Ovary (tissue), 9 donors: ENCODE results near the gene AKR1A1. TPM values are rescaled to one million over a fixed set of nuclear protein-coding genes. Genes with fewer than 3 reads are reported as not detected.

Experiments used
- DNase-seq, 5 donors: peaks; one replicate each; pipeline ENCODE4 v3.0.0-alpha.2; 2019 to 2020
- H3K27ac ChIP-seq, 2 donors: fragments of 200-600 bp; one replicate each; pipeline versions ENCODE4 v1.5.1 to v1.8.0; 2019 to 2022
- H3K27me3 ChIP-seq: fragments of 200-600 bp; one replicate; pipeline ENCODE4 v1.8.0; 2022
- H3K36me3 ChIP-seq: fragments of 200-600 bp; sonication (generic); one replicate; pipeline ENCODE4 v1.5.1; 2019
- H3K4me1 ChIP-seq: one replicate; pipeline ENCODE4 v1.8.1; 2013; ENCODE audit warnings: mild to moderate bottlenecking, moderate library complexity; ENCODE audit not compliant: insufficient read depth
- H3K4me3 ChIP-seq: fragments of 200-600 bp; sonication (generic); one replicate; pipeline ENCODE4 v1.5.1; 2017
- H3K9me3 ChIP-seq, 2 donors: fragments of 200-600 bp in 1 of 2; sonication (generic) in 1 of 2; one replicate each; pipeline versions ENCODE4 v1.5.1 to v1.8.1; 2013 to 2019; ENCODE audit warnings: mild to moderate bottlenecking in 1 of 2, moderate library complexity in 1 of 2
- CTCF ChIP-seq, 3 donors: fragments of 450-650 bp in 2 of 3; fragments of 200-600 bp in 1 of 3; IDR thresholded peaks; one replicate each; pipeline versions ENCODE4 v1.5.1 to v1.8.0; 2016 to 2022; ENCODE audit warnings: antibody characterized with exemption in 3 of 3, mild to moderate bottlenecking in 1 of 3
- EP300 ChIP-seq: sonication (generic); formaldehyde crosslinking; IDR thresholded peaks from one replicate; pipeline ENCODE4 v1.6.1; 2017; ENCODE audit warnings: antibody characterized with exemption
- POLR2A ChIP-seq: fragments of 450-650 bp; IDR thresholded peaks from one replicate; pipeline ENCODE4 v1.6.1; 2017; ENCODE audit warnings: antibody characterized with exemption, mild to moderate bottlenecking, moderate library complexity
- WGBS, 3 donors: extraction: QIAGEN DNeasy Blood & Tissue Kit in 1 of 3; methylation state at CpG; one replicate each; pipeline versions ENCODE4 v1.1.5 to v1.1.7; 2013 to 2017; 5-methylcytosine and 5-hydroxymethylcytosine counted together
- intact Hi-C, 4 donors: fragments of 100-400 bp; cut with DNase I; formaldehyde crosslinking; loops; one replicate each; pipeline versions ENCODE4 v1.11.0 to v1.15.1; 2022 to 2023
- polyA plus RNA-seq, 2 donors: library from polyadenylated mRNA; stranded (reverse); fragments of 200-250 nt in 1 of 2; fragments of 350-450 nt in 1 of 2; fragmentation: Illumina TruSeq in 1 of 2; extraction: RNeasy Lipid Tissue Mini Kit (QIAGEN cat#74804) in 1 of 2; gene quantifications; one replicate each; pipeline ENCODE4 v1.2.3, GENCODE V29; 2013 to 2014
- total RNA-seq, 7 donors: library from RNA; depleted of rRNA in 2 of 7; stranded (reverse); fragments of >200 nt in 2 of 7; fragmentation: NEBNext Ultra II Directional in 3 of 7; extraction: Animal tissue kit (Norgen Biotek cat#: 25700) in 3 of 7; gene quantifications; one replicate each; pipeline versions ENCODE4 v1.1.0 to v1.2.4, GENCODE V29; 2016 to 2023
- donor health status: DM: no; HTN: no; CAD: no; lungs with moderate emphysema.
- donor health status: DM: no; HTN: no; CAD: no.
- donor health status: Bipolar disorder and iron deficiency.
- donor health status: DM: yes; HTN: yes; CAD: no.
- donor health status: DM: no; HTN: no; CAD: no.
- donor health status: DM: yes; HTN: yes; CAD: no.

The AKR1A1 gene
- total and polyA plus RNA-seq, 9 donors = 39.8 to 119 (median 88.3) TPM

DNA sequence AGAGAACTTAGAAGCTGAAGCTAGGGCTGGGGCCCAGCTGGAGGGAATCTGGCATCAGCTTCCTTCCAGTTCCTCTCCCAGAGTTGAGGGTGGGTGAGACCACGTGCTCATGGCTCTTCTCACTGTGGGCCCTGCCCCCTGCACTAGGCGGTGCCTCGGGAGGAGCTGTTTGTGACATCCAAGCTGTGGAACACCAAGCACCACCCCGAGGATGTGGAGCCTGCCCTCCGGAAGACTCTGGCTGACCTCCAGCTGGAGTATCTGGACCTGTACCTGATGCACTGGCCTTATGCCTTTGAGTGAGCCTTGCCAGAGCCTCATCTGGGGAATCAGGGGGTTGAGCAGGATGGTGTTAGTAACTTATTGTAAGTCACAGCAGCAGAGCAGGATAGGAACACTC lies 16.1 kb downstream of the AKR1A1 start:
- no peaks in the 10 kb centered on the region for H3K9me3 ChIP-seq
- intact Hi-C loops = loop anchor here in 3 of 4 donors (5.0 to 10.0 kb wide), 5 partner anchors 44 to 552 kb away; partner anchors contain the start of genes CCDC163 (in 1 of the 3), HECTD3 (in 1 of the 3), MMACHC (in 1 of the 3) and PRDX1 (in 1 of the 3)
- no peak overlapping the region for H3K4me3 ChIP-seq
- no peaks in the 10 kb centered on the region for H3K36me3 ChIP-seq
- 22 to 29% (median 25%) methylated on average over 5 of the region's 5 CpGs for WGBS, 3 donors
- no peaks in the 10 kb centered on the region for H3K4me1 ChIP-seq
- H3K27me3 ChIP-seq = no peaks in the 10 kb centered on the region
- DNase-seq = peak in 4 of 5 donors; percentile 45 to 77 (median 62)
- no peak for TF ChIP-seq CTCF (IDR thresholded peaks at IDR 0.05)
- no peak for TF ChIP-seq POLR2A
- TF ChIP-seq EP300 = no peak
- no peak overlapping the region for H3K27ac ChIP-seq

DNA sequence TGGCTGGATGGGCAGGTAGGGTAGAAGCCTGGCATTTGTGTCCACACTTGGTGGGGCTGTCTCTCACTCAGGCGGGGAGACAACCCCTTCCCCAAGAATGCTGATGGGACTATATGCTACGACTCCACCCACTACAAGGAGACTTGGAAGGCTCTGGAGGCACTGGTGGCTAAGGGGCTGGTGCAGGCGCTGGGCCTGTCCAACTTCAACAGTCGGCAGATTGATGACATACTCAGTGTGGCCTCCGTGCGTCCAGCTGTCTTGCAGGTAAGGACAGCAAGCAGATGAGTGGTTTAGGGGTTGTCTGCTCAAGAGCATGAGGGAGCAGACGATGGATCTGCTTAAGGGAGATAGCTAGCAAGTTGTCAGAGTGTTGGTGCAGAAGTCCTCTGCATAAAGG lies 17.3 kb downstream of the AKR1A1 start:
- Histone ChIP-seq H3K27me3 (no peaks in the 10 kb centered on the region), H3K27ac (no peak overlapping the region), H3K4me3 (no peak overlapping the region), H3K36me3 (no peaks in the 10 kb centered on the region), H3K9me3 (no peaks in the 10 kb centered on the region), H3K4me1 (no peaks in the 10 kb centered on the region)
- no peak for TF ChIP-seq EP300
- no peak for TF ChIP-seq CTCF (IDR thresholded peaks at IDR 0.05)
- no peak for TF ChIP-seq POLR2A
- WGBS, 3 donors = 83 to 87% (median 84%) methylated on average over 7 of the region's 7 CpGs
- DNase-seq = no peak
- intact Hi-C loops = loop anchor here in 3 of 4 donors (5.0 to 10.0 kb wide), 5 partner anchors 46 to 553 kb away; partner anchors contain the start of genes CCDC163 (in 1 of the 3), HECTD3 (in 1 of the 3), MMACHC (in 1 of the 3) and PRDX1 (in 1 of the 3)

DNA sequence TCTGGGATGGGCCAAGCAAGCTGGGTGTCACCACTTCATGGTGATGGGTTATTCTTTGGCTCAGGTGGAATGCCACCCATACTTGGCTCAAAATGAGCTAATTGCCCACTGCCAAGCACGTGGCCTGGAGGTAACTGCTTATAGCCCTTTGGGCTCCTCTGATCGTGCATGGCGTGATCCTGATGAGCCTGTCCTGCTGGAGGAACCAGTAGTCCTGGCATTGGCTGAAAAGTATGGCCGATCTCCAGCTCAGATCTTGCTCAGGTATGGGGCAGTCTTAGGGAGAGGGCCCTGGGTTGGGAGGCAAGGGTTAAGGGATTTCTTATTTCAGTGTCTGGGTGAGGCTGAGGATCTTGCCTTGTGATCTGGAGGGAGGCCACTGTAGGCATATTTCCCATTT lies 17.8 kb downstream of the AKR1A1 start:
- Histone ChIP-seq H3K4me1 (no peaks in the 10 kb centered on the region), H3K27me3 (no peaks in the 10 kb centered on the region), H3K4me3 (no peak overlapping the region), H3K9me3 (no peaks in the 10 kb centered on the region), H3K36me3 (no peaks in the 10 kb centered on the region), H3K27ac (no peak overlapping the region)
- TF ChIP-seq CTCF (IDR thresholded peaks at IDR 0.05) (no peak), EP300 (no peak), POLR2A (no peak)
- 74 to 77% (median 75%) methylated on average over 4 of the region's 4 CpGs for WGBS, 3 donors
- intact Hi-C loops = loop anchor here in 3 of 4 donors (5.0 to 10.0 kb wide), 5 partner anchors 46 to 554 kb away; partner anchors contain the start of genes CCDC163 (in 1 of the 3), HECTD3 (in 1 of the 3), MMACHC (in 1 of the 3) and PRDX1 (in 1 of the 3)
- DNase-seq = no peak

GRCh38 chr1:45569571-45569961 lies 18.9 kb downstream of the AKR1A1 start:
- no peaks in the 10 kb centered on the region for H3K9me3 ChIP-seq
- 41 to 44% (median 42%) methylated on average over 4 of the region's 4 CpGs for WGBS, 3 donors
- no peaks in the 10 kb centered on the region for H3K36me3 ChIP-seq
- H3K27ac ChIP-seq = no peak overlapping the region
- H3K27me3 ChIP-seq = no peaks in the 10 kb centered on the region
- DNase-seq = no peak
- H3K4me1 ChIP-seq = no peaks in the 10 kb centered on the region
- no peak for TF ChIP-seq POLR2A
- TF ChIP-seq EP300 = no peak
- TF ChIP-seq CTCF (IDR thresholded peaks at IDR 0.05) = no peak
- no peak overlapping the region for H3K4me3 ChIP-seq
- intact Hi-C loops = loop anchor here in 3 of 4 donors (5.0 to 10.0 kb wide), 5 partner anchors 47 to 555 kb away; partner anchors contain the start of genes CCDC163 (in 1 of the 3), HECTD3 (in 1 of the 3), MMACHC (in 1 of the 3) and PRDX1 (in 1 of the 3)
